Central memory CD4-positive, alpha-beta T cell (primary cell): ENCODE measurements around the gene NAPG.
"Not testable (repeated sequence)": the region's sequence is repeated elsewhere in the genome, so short reads cannot be mapped to it uniquely, and the experiment has no call there.

Experiments used
- DNase-seq: peaks from one replicate; pipeline ENCODE4 v3.0.0; 2022

Gene NAPG

GRCh38 chr18:10585260-10585659 lies 59.4 kb downstream of the NAPG start:
- DNase-seq: no peak

GRCh38 chr18:10588975-10589374 lies 63.1 kb downstream of the NAPG start:
- no peak for DNase-seq

GRCh38 chr18:10590412-10590811 lies 64.6 kb downstream of the NAPG start:
- no peak for DNase-seq

- DNase-seq: no peak
Observed at GRCh38 chr18:10591896-10592295, 66.1 kb downstream of the NAPG start.

GRCh38 chr18:10593366-10594022 lies 67.7 kb downstream of the NAPG start:
- DNase-seq: not testable (repeated sequence)

- not testable (repeated sequence) for DNase-seq
Observed at GRCh38 chr18:10595917-10596316, 70.1 kb downstream of the NAPG start.

GRCh38 chr18:10597695-10598094 lies 71.9 kb downstream of the NAPG start:
- not testable (repeated sequence) for DNase-seq

GRCh38 chr18:10600701-10601100 lies 74.9 kb downstream of the NAPG start:
- not testable (repeated sequence) for DNase-seq
